ENCODE results near the gene OPA1. TPM values are rescaled to one million over a fixed set of nuclear protein-coding genes. Genes with fewer than 3 reads are reported as not detected.
"Not testable (repeated sequence)": the region's sequence is repeated elsewhere in the genome, so short reads cannot be mapped to it uniquely, and the experiment has no call there.

OPA1 gene
- total RNA-seq, 2 donors from 2014 or later = 54.8 to 65.3 TPM

DNA sequence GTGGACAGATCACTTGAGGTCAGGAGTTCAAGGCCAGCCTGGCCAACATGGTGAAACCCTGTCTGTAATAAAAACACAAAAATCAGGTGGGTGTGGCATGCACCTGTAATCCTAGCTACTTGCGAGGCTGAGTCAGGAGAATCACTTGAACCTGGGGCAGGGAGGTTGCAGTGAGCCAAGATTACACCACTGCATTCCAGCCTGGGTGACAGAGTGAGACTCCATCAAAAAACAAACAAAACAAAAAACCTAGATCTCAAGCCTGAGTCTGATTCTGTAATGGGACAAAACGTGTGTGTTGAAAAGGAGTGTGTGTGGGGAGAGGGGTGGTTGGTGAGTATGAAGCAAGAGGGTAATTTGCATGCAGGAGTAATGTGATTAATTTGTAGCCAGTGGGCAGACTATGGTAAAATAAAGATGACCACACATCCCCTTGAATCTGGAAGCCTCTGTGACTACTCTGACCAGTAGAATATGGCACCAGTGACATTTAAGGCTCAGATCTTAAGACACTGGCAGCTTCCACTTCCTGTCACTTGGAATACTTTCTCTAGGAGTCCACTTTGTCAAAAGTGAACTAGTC is 18.4 kb upstream of the OPA1 start:
- DNase-seq (ENCODE audit: low spot score) = no peak
- intact Hi-C loops (cut with DNase I) = loop anchor here (1.0 to 10.0 kb wide), 3 partner anchors 22 to 762 kb away; no protein-coding TSS in a partner anchor

- intact Hi-C loops (cut with DNase I) = no loop called here
- no peak for DNase-seq (ENCODE audit: low spot score)
Measured at GRCh38 chr3:193585530-193585929, 7.5 kb upstream of the OPA1 start.

DNA sequence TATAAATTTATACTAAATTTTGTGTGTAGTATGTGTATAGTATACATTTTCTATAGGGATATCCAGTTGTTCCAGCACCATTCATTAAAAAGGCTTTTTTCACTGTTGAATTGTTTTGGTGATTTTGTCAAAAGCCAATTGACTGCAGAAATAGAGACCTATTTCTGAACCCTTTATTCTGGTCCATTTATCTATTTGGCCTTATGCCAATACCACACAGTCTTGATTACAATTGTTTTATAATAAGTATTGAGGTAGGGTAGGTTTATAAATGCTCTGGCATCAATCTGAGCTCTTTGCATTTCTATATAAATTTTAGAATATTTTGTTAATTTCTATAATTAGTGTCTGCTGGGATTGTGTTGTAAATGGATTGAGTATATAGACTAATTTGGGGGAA is 6.5 kb upstream of the OPA1 start:
- no peak for DNase-seq (ENCODE audit: low spot score)
- intact Hi-C loops (cut with DNase I) = no loop called here

GRCh38 chr3:193589129-193589528 is 3.9 kb upstream of the OPA1 start:
- intact Hi-C loops (cut with DNase I) = no loop called here
- no peak for DNase-seq (ENCODE audit: low spot score)

DNA sequence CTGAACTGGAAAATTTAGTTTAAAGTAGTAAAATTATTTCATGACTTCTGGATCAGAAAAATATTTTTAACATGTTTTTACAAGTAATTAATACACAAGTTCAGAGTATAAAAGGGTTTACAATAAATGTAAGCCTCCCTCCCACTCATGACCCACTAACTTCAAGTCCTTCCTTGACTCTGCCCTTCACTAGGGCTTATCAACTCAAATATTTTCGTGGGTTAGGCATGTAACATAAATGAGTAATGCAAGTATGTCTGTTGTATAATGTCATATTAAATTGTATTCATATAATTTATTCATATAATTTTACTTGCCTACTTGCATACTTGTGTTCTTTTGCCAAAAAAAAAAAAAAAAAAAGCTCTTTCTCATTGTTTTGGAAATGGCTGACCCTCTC is 3.4 kb upstream of the OPA1 start:
- intact Hi-C loops (cut with DNase I) = loop anchor here in 1 of 2 donors (10.0 kb wide), 1 partner anchor 675 kb away; the partner anchor contains the start of gene MB21D2
- no peak for DNase-seq (ENCODE audit: low spot score)

GRCh38 chr3:193590088-193590856 is 2.7 kb upstream of the OPA1 start:
- intact Hi-C loops (cut with DNase I) = loop anchor here in 1 of 2 donors (10.0 kb wide), 1 partner anchor 675 kb away; the partner anchor contains the start of gene MB21D2
- no peak for DNase-seq (ENCODE audit: low spot score)

DNA sequence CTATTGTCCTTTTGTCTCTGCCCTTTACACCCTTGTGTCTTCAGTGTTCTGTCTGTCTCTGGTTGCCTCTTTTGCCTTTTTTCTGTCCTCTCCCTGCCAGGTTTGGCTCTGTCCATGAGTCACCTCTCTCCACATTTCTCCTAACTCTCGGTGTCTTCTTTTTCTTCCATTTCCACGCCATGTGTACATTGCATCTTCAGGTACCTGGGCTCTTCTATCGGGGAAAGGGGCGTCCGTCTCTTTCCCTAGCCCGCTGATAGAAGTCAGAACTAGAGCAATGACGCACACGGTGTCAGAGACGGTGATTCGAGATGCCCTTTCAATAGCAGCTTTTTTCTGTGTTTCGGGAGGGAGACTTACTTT is 641 bp downstream of the OPA1 start:
- DNase-seq (ENCODE audit: low spot score) = no peak
- intact Hi-C loops (cut with DNase I) = loop anchor here in 1 of 2 donors (10.0 kb wide), 1 partner anchor 679 kb away; the partner anchor contains the start of gene MB21D2

DNA sequence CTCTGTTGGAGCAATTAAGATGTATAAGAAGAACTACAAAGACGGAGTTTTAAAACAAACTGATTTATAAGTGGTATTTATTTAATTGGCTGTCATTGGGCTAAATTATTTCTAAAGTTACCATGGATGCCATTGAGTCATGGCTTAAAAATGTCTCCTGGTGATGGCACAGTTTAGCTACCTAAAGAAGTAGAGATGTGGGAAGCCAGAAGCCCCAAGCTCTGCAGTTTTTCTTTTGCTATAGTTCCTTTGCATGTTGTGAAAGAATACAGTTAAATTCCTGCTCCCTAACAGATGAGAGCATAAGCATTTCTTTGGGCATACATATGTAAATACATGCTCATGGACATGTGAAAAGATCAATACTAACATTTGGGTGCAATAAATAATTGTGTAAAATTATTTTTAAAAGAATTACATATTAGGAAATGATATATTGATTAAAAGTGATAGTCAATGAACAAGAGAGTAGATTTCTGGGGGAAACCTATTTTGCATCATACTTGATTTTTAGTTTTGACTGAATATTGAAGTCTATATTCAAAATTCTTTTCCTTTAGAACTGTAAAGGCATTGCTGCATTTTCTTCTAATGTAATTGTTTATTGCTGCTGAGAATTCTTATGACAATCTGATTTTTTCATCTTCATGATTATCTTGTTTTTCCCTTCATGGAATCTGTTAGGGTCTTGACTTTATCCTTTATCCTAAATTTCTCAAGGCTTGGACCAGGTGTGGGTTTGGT is 2.1 kb downstream of the OPA1 start:
- no peak for DNase-seq (ENCODE audit: low spot score)
- intact Hi-C loops (cut with DNase I) = loop anchor here in 1 of 2 donors (10.0 kb wide), 1 partner anchor 680 kb away; the partner anchor contains the start of gene MB21D2

GRCh38 chr3:193595939-193596487 is 3.0 kb downstream of the OPA1 start:
- intact Hi-C loops (cut with DNase I) = loop anchor here in 1 of 2 donors (10.0 kb wide), 1 partner anchor 681 kb away; the partner anchor contains the start of gene MB21D2
- no peak for DNase-seq (ENCODE audit: low spot score)

DNA sequence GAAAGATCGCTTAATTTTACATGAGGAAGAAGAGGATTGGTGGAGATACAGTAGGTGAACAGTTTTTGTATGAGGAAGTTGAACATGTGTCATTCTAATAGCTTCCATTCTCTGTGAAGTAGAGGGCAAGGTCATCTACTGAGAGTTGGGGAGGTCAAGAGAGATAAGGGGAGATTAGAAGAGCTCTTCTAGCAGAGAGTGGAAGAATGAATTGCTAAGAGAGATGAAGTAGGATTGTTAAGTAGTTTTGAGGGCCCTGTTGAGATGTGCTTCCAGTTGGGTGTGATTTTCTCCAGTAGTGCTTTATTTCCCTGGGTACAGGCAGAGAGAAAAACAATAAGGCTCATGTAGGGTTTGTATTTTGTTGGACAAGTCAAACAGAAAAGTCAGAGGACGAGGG is 5.2 kb downstream of the OPA1 start:
- DNase-seq (ENCODE audit: low spot score) = no peak
- intact Hi-C loops (cut with DNase I) = loop anchor here in 1 of 2 donors (10.0 kb wide), 1 partner anchor 683 kb away; the partner anchor contains the start of gene MB21D2

DNA sequence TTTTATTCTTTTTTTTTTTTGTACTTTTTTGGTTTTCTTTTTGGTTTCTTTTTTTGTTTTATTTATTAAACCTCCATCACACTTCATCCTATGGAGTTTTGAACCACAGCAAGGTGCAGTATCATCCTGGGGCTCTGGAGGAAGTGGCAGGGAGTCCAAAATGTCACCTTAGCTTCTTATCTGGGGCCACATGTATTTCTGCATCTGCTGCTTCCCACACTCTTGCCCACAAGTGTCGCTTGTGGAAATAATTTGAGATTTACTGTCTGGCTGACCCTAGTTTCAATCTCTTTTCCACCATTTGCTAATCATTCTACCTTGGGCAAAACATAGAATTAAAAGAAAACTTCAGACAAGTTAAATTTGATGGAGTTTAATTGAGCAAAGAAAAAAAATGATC is 6.4 kb downstream of the OPA1 start:
- DNase-seq (ENCODE audit: low spot score) = no peak
- intact Hi-C loops (cut with DNase I) = loop anchor here in 1 of 2 donors (10.0 kb wide), 1 partner anchor 685 kb away; the partner anchor contains the start of gene MB21D2

DNA sequence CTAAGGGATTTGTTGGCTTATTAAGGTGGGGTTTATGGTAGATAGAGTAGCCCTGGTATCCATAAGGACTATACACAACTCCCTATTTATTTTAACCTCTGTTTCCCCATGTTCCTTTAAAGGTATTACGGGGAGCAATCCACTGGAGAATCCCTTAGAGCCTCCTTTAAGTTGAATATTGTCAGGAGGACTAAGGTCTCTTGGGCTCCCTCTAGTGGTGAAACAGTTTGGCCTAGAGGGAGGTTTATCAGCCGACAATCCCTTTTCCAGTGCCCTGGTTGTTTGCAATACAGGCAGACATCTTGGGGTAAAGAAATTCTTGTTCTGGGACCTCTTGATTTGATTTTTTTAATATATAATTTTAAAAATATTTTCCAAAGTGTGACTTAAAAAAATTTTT is 12.9 kb downstream of the OPA1 start:
- intact Hi-C loops (cut with DNase I) = no loop called here

DNA sequence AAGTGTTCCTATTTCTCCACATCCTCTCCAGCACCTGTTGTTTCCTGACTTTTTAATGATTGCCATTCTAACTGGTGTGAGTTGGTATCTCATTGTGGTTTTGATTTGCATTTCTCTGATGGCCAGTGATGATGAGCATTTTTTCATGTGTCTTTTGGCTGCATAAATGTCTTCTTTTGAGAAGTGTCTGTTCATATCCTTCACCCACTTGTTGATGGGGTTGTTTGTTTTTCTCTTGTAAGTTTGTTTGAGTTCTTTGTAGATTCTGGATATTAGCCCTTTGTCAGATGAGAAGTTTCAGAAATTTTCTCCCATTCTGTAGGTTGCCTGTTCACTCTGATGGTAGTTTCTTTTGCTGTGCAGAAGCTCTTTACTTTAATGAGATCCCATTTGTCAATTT is 13.9 kb downstream of the OPA1 start:
- DNase-seq (ENCODE audit: low spot score); intact Hi-C loops (cut with DNase I): not testable (repeated sequence)

More for the DNA sequence above, 12.9 kb downstream of the OPA1 start:
- no peak for DNase-seq (ENCODE audit: low spot score)

DNA sequence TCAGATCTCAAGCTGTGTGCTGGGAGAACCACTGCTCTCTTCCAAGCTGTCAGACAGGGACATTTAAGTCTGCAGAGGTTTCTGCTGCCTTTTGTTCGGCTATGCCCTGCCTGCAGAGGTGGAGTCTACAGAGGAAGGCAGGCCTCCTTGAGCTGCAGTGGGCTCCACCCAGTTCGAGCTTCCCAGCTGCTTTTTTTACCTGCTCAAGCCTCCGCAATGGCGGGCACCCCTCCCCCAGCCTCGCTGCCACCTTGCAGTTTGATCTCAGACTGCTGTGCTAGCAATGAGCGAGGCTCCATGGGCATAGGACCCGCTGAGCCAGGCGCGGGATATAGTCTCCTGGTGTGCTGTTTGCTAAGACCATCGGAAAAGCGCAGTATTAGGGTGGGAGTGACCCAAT is 17.5 kb downstream of the OPA1 start:
- DNase-seq (ENCODE audit: low spot score); intact Hi-C loops (cut with DNase I): not testable (repeated sequence)

DNA sequence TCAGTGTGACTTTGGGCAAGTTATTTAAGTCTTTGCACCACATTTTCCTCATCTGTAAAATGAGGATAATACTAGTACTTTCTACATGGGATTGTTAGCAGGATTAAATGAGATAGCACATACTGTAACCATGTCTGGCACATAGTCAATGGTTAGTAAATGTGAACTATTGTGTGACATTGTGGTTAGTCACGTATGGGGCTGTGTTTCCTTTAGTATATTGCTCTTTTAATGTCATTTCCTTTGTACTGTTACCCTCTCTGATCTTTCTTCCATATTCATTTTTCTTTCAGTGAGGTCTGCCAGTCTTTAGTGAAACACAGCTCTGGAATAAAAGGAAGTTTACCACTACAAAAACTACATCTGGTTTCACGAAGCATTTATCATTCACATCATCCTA is 21.4 kb downstream of the OPA1 start:
- intact Hi-C loops (cut with DNase I) = no loop called here
- DNase-seq (ENCODE audit: low spot score) = no peak

GRCh38 chr3:193617628-193618027 is 24.6 kb downstream of the OPA1 start:
- intact Hi-C loops (cut with DNase I) = no loop called here
- DNase-seq (ENCODE audit: low spot score) = no peak

DNA sequence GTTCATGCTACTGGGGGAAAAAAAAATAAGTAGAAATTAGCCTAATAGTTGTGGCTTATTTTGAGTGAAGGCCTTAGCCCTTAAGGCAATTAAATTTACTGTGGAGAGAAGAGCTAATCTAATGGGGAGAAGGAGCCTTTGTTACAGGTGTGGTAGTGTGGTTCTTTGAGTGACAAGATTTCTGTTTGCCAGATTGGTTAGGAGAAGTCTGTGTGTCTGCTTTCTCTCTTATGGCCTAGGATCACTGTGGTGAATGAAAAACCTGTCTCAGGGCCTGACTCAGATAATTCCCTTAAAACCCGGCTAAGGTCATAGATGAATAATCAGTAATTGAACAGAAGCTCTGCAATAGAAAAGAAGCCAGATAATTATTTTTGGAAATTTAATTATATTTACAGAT is 27.0 kb downstream of the OPA1 start:
- intact Hi-C loops (cut with DNase I) = no loop called here
- DNase-seq (ENCODE audit: low spot score) = no peak

GRCh38 chr3:193620650-193621049 is 27.6 kb downstream of the OPA1 start:
- DNase-seq (ENCODE audit: low spot score) = no peak
- intact Hi-C loops (cut with DNase I) = no loop called here

DNA sequence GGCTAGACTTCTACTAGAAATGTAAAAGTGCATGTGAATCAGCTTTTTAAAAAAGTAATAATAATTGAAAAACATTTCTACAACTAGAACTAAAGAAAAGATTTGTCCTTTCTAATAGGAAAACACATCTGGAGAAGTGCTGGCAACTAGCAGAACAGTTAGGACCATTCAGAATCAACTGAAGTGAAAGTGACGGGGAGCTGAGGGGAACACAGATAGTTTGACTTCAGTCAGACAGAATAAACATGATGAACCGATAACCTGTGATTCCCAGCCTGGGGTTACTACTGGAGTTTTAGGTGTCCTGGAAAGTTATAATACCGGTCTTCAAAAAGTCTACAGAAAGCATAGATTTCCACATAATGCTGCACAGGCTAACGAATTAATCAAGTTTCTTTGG is 28.1 kb downstream of the OPA1 start:
- DNase-seq (ENCODE audit: low spot score) = no peak
- intact Hi-C loops (cut with DNase I) = no loop called here

DNA sequence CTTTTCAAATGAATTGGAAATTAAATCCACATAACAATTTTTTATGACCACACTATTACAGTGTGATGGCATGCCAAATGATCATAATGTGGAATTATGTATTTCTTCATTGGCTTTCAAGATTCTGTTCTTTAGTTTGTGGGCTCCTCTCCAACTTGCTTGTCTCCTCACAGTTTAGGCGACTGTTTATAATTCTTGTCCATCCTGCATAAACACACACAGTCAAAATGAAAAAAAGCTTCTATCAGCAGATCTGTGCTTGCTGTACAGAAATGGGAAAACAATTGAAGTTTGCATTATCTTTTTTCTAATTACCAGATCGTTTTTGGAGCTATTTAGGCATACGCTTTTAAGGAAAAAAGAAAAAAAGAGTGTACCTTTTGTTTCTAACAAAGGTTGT is 37.0 kb downstream of the OPA1 start:
- intact Hi-C loops (cut with DNase I) = no loop called here

More for the DNA sequence above, 37.0 kb downstream of the OPA1 start:
- DNase-seq (ENCODE audit: low spot score) = no peak
